HG03045 (cell line): ENCODE measurements around the gene SDF4.

Experiments used
- ATAC-seq: cut with Tn5 transposase; IDR thresholded peaks from one replicate; pipeline ENCODE4 v1.9.1; 2021; ENCODE audit warnings: mild to moderate bottlenecking, moderate library complexity; ENCODE audit not compliant: unreplicated experiment

The SDF4 gene

GRCh38 chr1:1168451-1169411 lies 63.1 kb downstream of the SDF4 start:
- no peak for ATAC-seq

GRCh38 chr1:1167841-1168450 lies 63.9 kb downstream of the SDF4 start:
- ATAC-seq = no peak

GRCh38 chr1:1167398-1167821 lies 64.4 kb downstream of the SDF4 start:
- no peak for ATAC-seq
